Endometrium (tissue), 2 donors: Measurements from ENCODE around the gene TRAPPC2.

ENCODE experiments used
- FAIRE-seq: peaks from 2 replicates; lab custom pipeline; 2012; peaks lifted over from hg19 to GRCh38; lab: Jason Lieb, UNC
- donor health status: control.
- donor health status: control.

Gene TRAPPC2

GRCh38 chrX:13734278-13735172, at the start of gene TRAPPC2, which contains the start of gene OFD1:
TSS of gene TRAPPC2 (minus strand) at chrX:13734620. CDS start at chrX:13719963, 14,657 bp downstream.
TSS of gene OFD1 (plus strand) at chrX:13734748. CDS start at chrX:13735072, 324 bp downstream.
- FAIRE-seq: peak; percentile 83

- no peak for FAIRE-seq
These were observed 46.5 kb upstream of the TRAPPC2 start for GRCh38 chrX:13780868-13781427.

GRCh38 chrX:13778916-13779315, 44.5 kb upstream of the TRAPPC2 start:
- FAIRE-seq: no peak

GRCh38 chrX:13776387-13776786, 42.0 kb upstream of the TRAPPC2 start:
- FAIRE-seq: no peak

DNA sequence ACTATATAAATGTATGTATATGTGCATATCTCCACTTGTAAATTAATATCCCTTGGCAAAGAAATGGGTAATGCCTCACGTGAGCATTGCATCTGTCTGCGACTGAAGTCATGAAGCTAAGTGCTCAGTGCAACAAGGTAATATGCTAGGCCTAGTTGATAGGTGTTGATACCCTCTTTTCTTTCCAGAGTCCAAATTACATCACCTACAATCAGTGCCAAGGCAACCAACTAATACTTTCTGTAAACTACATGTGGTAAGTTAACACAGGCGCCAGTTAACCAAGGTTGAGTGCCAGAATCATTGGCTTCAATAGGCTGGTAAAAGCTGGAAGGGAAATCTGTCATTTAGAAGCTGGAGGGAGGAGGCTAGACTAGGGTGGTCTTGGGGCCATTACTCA, 41.4 kb upstream of the TRAPPC2 start:
- no peak for FAIRE-seq

DNA sequence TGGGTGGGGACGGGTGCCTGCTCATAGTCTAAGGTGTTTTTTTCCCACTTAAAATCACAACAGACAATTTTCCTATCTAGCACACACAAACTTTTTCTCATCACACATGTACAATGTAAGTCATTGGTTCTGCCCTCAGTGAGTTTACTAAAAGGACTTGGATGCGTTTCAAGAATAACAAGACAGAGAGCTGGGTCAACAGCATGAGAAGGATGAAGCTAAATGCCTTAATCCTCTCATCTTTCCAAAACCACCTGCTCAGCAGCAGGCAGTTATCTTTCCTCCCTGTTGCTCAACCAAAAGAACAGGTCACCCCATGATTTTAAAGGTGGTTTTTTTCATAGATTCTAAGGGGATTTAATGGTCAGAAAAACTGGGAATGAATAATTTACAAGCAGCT, 40.3 kb upstream of the TRAPPC2 start:
- no peak for FAIRE-seq

- FAIRE-seq: no peak
These were observed 35.7 kb upstream of the TRAPPC2 start for GRCh38 chrX:13770013-13770535.

DNA sequence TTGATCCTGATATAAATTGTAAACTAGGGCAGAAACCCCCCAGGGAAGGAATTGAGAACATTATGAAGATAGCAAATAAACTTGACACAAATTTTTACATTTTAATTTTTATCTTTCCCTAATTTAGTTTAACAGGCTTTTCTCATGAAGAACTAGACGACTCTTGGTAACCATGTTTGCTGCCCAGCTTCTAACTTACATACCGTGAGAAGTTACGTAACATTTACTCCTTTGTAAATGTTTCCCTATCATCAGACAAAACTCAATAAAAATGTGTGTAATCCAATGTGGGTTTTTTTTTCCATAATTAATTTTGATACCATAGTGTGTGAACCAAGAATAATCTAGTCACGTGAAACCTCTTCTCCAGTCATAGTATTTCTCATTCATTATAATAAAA, 34.5 kb upstream of the TRAPPC2 start:
- FAIRE-seq: no peak

- FAIRE-seq: no peak
These were observed 30.3 kb upstream of the TRAPPC2 start for GRCh38 chrX:13764765-13765164.

DNA sequence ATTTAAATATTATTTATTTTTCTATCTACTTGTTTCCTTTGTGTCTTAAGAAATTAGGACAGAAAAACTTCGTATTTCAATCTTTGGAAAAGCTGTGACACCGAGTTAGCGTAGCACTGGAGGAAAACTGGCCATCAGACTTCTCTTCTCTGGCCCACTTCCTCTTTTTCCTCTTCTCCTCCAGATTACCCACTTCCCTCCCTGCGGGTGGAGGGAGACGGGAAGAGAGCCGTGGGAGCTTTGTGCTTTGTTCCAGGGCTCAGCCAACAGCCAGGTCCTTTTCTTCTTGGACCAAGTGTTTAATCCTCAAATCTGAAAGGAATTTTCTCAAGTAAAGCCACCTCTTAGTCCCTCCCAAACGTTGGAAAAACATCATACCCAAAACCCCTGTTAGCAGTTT, 29.9 kb upstream of the TRAPPC2 start:
- no peak for FAIRE-seq

GRCh38 chrX:13763489-13763888, 29.1 kb upstream of the TRAPPC2 start:
- no peak for FAIRE-seq

DNA sequence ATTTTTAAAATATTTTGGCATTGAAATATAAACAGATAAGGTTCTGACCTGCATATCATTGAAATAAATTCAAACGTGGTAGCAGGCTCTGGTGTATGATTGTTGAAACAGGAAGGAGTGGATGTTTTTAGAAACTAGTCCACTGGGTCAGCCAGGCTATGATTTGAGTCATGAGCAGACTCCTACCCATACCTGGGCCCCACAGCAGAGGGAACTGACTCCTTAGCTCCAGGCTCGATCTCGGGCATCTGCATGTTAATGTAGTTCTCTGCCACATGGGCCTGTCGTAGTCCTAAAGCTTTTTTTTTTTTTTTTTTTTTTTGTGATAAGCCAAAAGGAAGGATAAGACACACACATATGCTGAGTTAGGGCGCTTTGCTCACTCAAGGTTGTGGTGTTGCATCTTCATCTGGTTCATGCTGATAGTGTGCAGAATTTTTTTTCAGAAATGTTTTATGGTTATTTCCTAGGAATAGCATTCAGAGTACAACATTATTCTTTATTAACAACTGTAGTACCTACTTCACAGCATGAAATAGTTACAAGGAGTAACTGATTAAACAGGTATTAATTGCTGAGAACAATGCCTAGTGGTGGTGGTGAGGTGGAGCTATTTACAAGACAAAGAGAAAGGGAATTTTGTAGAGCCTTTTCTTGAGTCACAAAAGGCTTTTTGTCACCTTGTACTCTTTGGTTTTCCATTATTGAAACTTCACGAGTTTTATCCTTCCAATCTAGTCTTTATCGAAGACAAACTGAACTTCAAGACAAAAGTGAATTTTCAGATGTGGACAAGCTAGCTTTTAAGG, 27.4 kb upstream of the TRAPPC2 start:
- FAIRE-seq: peak; percentile 58

DNA sequence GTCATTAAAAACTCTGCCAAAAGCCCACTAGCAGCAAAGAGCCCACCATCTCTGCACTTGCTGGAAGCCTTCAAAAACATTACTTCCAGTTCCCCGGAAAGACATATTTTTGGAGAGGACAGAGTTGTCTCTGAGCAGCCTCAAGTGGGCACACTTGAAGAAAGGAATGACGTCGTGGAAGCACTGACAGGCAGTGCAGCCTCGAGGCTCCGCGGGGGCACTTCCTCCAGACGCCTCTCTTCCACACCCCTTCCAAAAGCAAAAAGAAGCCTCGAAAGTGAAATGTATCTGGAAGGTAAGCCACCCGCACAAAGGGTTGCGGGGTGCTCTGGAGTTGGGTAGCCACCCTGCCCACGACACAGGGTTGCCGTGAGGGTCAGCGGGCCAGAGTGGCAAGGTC, 26.0 kb upstream of the TRAPPC2 start:
- no peak for FAIRE-seq

- no peak for FAIRE-seq
These were observed 24.8 kb upstream of the TRAPPC2 start for GRCh38 chrX:13759152-13759718.

DNA sequence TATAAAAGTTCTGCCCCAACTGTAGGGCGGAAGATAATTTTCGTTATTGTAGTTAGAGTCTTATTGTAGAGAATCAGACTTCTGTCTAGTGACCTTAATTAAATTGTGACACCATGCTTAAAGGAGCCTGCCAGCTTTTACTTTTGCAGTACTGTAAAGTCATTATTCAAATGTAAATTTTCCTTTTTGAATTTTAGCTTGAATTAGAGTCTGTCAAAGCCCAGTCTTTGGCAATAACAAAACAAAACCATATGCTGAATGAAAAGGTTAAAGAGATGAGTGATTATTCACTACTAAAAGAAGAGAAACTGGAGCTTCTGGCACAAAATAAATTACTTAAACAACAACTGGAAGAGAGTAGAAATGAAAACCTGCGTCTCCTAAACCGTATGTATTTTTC, 22.0 kb upstream of the TRAPPC2 start:
- FAIRE-seq: no peak

DNA sequence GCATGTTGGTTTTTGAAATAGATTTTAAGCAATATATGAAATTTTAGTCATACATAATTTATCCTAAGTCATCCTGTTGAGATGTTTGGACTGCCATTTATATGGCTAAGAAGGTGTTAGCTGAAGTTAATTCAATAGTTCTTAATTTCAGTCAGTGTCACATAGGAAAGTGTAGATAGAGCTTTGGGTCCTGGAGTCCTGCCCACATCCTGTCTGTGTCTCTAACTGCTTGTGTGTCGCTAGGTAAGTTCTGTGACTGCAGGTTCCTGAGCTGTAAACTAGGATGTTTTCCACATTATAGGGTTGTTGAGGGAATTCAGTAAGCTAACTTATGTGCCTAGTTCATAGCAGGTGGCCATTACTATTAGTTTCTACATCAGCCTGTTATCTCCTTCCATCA, 20.8 kb upstream of the TRAPPC2 start:
- FAIRE-seq: no peak

GRCh38 chrX:13754765-13755164, 20.3 kb upstream of the TRAPPC2 start:
- FAIRE-seq: no peak

DNA sequence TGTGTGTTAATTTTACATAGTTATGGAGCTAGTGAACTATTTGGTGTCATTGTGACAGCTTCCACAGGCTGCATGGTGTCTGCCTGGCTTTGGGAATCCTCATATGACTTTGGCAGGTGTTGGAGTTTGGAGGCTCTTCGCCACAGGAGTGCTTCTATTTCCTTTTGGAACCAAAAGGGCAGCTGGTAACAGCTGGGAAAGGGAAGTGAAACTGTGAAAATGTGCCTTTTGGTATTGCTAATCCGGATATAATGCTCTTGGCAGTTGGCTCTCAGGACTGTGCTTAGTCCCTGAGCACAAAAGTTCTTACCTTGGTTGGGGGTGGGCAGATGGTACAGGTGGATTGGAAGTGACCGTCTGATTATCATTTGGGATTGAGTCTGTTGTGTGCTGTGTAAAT, 18.2 kb upstream of the TRAPPC2 start:
- no peak for FAIRE-seq

- no peak for FAIRE-seq
These were observed 17.7 kb upstream of the TRAPPC2 start for GRCh38 chrX:13752141-13752540.

DNA sequence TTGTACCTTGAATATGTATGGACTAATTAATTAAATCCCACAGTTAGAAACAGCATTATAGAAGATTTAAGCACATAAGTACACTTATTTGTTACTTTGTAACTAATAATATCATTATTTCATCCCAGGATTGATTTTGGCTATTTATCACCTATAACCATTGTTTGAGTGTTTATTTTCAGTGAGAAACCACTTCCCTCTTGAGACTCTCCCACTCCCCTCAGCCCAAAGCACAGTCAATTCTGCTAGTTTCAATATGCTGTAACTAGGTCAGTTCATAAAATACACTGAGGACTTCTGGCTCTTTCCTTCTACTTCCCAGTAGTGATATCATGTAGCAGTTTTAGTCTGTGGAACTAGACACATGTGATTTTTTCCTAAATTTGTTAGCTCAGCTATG, 16.4 kb upstream of the TRAPPC2 start:
- FAIRE-seq: no peak

GRCh38 chrX:13750204-13750603, 15.8 kb upstream of the TRAPPC2 start:
- FAIRE-seq: no peak

DNA sequence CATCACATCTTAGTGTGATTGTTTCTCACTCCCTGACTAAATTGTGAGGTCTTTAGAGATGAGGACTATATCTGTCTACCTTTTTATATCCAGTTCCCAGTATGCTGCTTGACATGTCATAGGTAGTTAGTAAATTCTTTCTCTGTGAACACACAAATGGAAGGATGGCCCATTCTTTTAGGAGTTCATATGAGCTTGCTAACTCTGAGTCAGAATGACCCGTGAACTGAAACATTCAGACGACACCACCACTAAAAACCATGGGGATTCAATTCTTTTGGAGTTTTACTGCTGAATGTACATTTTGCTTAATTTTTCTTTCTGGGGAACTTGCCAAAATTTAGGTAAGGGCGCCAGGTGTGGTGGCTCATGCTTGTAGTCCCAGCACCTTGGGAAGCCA, 14.1 kb upstream of the TRAPPC2 start:
- no peak for FAIRE-seq
